Sigmoid colon (tissue), 7 donors: Measurements from ENCODE around the gene VAV3. TPM values are rescaled to one million over a fixed set of nuclear protein-coding genes. Genes with fewer than 3 reads are reported as not detected.

ENCODE experiments used
- DNase-seq: peaks from one replicate; pipeline ENCODE4 v3.0.0-alpha.2; 2019
- H3K27ac ChIP-seq, 4 donors: fragments of 200-600 bp; sonication (generic); one replicate each; pipeline ENCODE4 v1.5.1; 2016 to 2019; ENCODE audit warnings: mild to moderate bottlenecking in 1 of 4
- H3K27me3 ChIP-seq, 3 donors: fragments of 200-600 bp; sonication (generic); one replicate each; pipeline ENCODE4 v1.5.1; 2019; ENCODE audit warnings: mild to moderate bottlenecking in 1 of 3
- H3K36me3 ChIP-seq, 4 donors: fragments of 200-600 bp; sonication (generic); one replicate each; pipeline ENCODE4 v1.5.1; 2016 to 2019
- H3K4me1 ChIP-seq, 4 donors: fragments of 200-600 bp; sonication (generic); one replicate each; pipeline ENCODE4 v1.5.1; 2017 to 2019
- H3K4me3 ChIP-seq, 4 donors: fragments of 200-600 bp; sonication (generic); one replicate each; pipeline ENCODE4 v1.5.1; 2017 to 2019; ENCODE audit warnings: mild to moderate bottlenecking in 2 of 4, moderate library complexity in 1 of 4
- H3K9me3 ChIP-seq, 4 donors: fragments of 200-600 bp in 3 of 4; sonication (generic) in 3 of 4; one replicate each; pipeline versions ENCODE4 v1.5.1 to v1.6.1; 2013 to 2019
- CTCF ChIP-seq, 4 experiments: fragments of 450-650 bp in 3 of 4; fragments of 200-600 bp in 1 of 4; IDR thresholded peaks; one replicate each; pipeline ENCODE4 v1.5.1; 2016 to 2019; ENCODE audit warnings: antibody characterized with exemption in 4 of 4, mild to moderate bottlenecking in 3 of 4, moderate library complexity in 2 of 4
- EP300 ChIP-seq, 4 donors: sonication (generic); formaldehyde crosslinking; IDR thresholded peaks; one replicate each; pipeline ENCODE4 v1.6.1; 2017; ENCODE audit warnings: antibody characterized with exemption in 4 of 4
- POLR2A ChIP-seq, 2 donors: fragments of 450-650 bp; IDR thresholded peaks; one replicate each; pipeline ENCODE4 v1.6.1; 2016; ENCODE audit warnings: antibody characterized with exemption in 2 of 2, mild to moderate bottlenecking in 2 of 2, moderate library complexity in 2 of 2
- POLR2AphosphoS5 ChIP-seq, 4 donors: sonication (generic); formaldehyde crosslinking; IDR thresholded peaks; one replicate each; pipeline ENCODE4 v1.6.1; 2017; ENCODE audit warnings: antibody characterized with exemption in 4 of 4
- WGBS, 2 donors: extraction: QIAGEN DNeasy Blood & Tissue Kit; methylation state at CpG; one replicate each; pipeline ENCODE4 v1.1.7; 2013; 5-methylcytosine and 5-hydroxymethylcytosine counted together
- intact Hi-C: fragments of 100-400 bp; cut with DNase I; formaldehyde crosslinking; loops from one replicate; pipeline ENCODE4 v1.15.1; 2023
- polyA plus RNA-seq, 3 donors: library from polyadenylated mRNA; stranded (reverse); fragments of 200-250 nt; gene quantifications; one replicate each; pipeline ENCODE4 v1.2.3, GENCODE V29; 2013
- total RNA-seq, 4 donors: library from RNA; depleted of rRNA; stranded (reverse); fragments of >200 nt; gene quantifications; one replicate each; pipeline ENCODE4 v1.1.0, GENCODE V29; 2016
- donor health status: healthy with polysubstance abuse.
- donor health status: Bipolar disorder and iron deficiency.
- donor health status: healthy.

VAV3 gene
- total and polyA plus RNA-seq, 7 donors = 3.5 to 72.1 (median 17.3) TPM

GRCh38 chr1:107536266-107536665 is 428.7 kb downstream of the VAV3 start:
- peak overlapping the region in 3 of 4 donors; percentile 37 to 51 (median 43) for H3K27ac ChIP-seq
- 10 to 43% methylated on average over 3 of the region's 3 CpGs for WGBS, 2 donors
- no peaks in the 10 kb centered on the region for H3K27me3 ChIP-seq
- peak; percentile 73 for DNase-seq
- TF ChIP-seq POLR2AphosphoS5 (IDR thresholded peaks at IDR 0.05) (peak in 1 of 4 donors; percentile 46), CTCF (IDR thresholded peaks at IDR 0.05) (no peak)
- intact Hi-C loops = loop anchor here (10.0 kb wide), 1 partner anchor 481 kb away; the partner anchor contains the start of gene PRMT6
- no peaks in the 10 kb centered on the region for H3K9me3 ChIP-seq
- no peaks in the 10 kb centered on the region for H3K36me3 ChIP-seq
- H3K4me3 ChIP-seq = no peak overlapping the region
- H3K4me1 ChIP-seq = peaks cover 0 to 38% (median 23%) of the 10 kb centered on the region in 4 donors

GRCh38 chr1:107535091-107535490 is 429.9 kb downstream of the VAV3 start:
- no peak for DNase-seq

GRCh38 chr1:107534632-107535031 is 430.3 kb downstream of the VAV3 start:
- intact Hi-C loops = loop anchor here (5.0 to 10.0 kb wide), 3 partner anchors 153 to 480 kb away; partner anchors contain the start of gene PRMT6
- Histone ChIP-seq H3K27me3 (no peaks in the 10 kb centered on the region), H3K9me3 (no peaks in the 10 kb centered on the region), H3K4me3 (no peak overlapping the region), H3K27ac (no peak overlapping the region), H3K36me3 (no peaks in the 10 kb centered on the region), H3K4me1 (peaks cover 0 to 54% (median 32%) of the 10 kb centered on the region in 4 donors)
- DNase-seq = no peak
- TF ChIP-seq POLR2A (IDR thresholded peaks at IDR 0.05) (no peak), EP300 (IDR thresholded peaks at IDR 0.05) (no peak), POLR2AphosphoS5 (IDR thresholded peaks at IDR 0.05) (no peak), CTCF (IDR thresholded peaks at IDR 0.05) (no peak)
- 85 to 88% methylated on average over 1 of the region's 1 CpG for WGBS, 2 donors

More at GRCh38 chr1:107535091-107535490, 429.9 kb downstream of the VAV3 start:
- H3K27ac ChIP-seq = peak overlapping the region in 1 of 4 donors; percentile 43
- H3K4me3 ChIP-seq = no peak overlapping the region
- TF ChIP-seq POLR2AphosphoS5 (IDR thresholded peaks at IDR 0.05) (peak in 1 of 4 donors; percentile 9), EP300 (IDR thresholded peaks at IDR 0.05) (no peak), CTCF (IDR thresholded peaks at IDR 0.05) (no peak), POLR2A (IDR thresholded peaks at IDR 0.05) (no peak)
- no peaks in the 10 kb centered on the region for H3K36me3 ChIP-seq
- H3K27me3 ChIP-seq = no peaks in the 10 kb centered on the region
- intact Hi-C loops = loop anchor here (10.0 kb wide), 1 partner anchor 480 kb away; the partner anchor contains the start of gene PRMT6
- H3K9me3 ChIP-seq = no peaks in the 10 kb centered on the region
- 28 to 43% methylated on average over 6 of the region's 6 CpGs for WGBS, 2 donors
- peaks cover 0 to 49% (median 31%) of the 10 kb centered on the region in 4 donors for H3K4me1 ChIP-seq

DNA sequence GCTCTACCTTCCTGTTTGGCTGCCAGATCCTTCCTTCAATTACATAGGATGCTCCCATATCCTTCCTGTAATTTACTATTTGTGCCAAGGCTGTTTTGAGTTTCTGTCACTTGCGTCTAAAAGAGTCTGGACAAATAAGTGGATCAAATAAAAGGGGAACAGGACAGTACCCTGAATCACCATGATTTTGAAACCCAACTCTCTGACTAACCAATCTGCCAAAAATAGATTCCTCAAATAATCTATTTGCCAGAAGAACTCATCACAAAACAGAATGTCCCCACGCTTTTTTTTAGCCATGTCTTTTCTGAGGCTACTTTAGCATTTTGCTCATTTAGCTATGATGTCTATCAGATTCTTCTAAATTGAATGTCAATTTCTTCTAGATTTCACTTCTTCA is 431.5 kb downstream of the VAV3 start:
- TF ChIP-seq CTCF (IDR thresholded peaks at IDR 0.05) = no peak
- TF ChIP-seq POLR2A (IDR thresholded peaks at IDR 0.05) = no peak
- TF ChIP-seq EP300 (IDR thresholded peaks at IDR 0.05) = no peak
- TF ChIP-seq POLR2AphosphoS5 (IDR thresholded peaks at IDR 0.05) = no peak
- H3K4me3 ChIP-seq = no peak overlapping the region
- peaks cover 0 to 55% (median 32%) of the 10 kb centered on the region in 4 donors for H3K4me1 ChIP-seq
- intact Hi-C loops = loop anchor here (5.0 to 10.0 kb wide), 3 partner anchors 154 to 479 kb away; partner anchors contain the start of gene PRMT6
- no peak for DNase-seq
- no peaks in the 10 kb centered on the region for H3K9me3 ChIP-seq
- H3K36me3 ChIP-seq = no peaks in the 10 kb centered on the region
- WGBS, 2 donors = 89 to 93% methylated on average over 2 of the region's 2 CpGs
- H3K27me3 ChIP-seq = no peaks in the 10 kb centered on the region
- H3K27ac ChIP-seq = no peak overlapping the region

- no peak for TF ChIP-seq POLR2AphosphoS5 (IDR thresholded peaks at IDR 0.05)
- no peak for TF ChIP-seq POLR2A (IDR thresholded peaks at IDR 0.05)
- TF ChIP-seq CTCF (IDR thresholded peaks at IDR 0.05) = no peak
- TF ChIP-seq EP300 (IDR thresholded peaks at IDR 0.05) = no peak
Observed at GRCh38 chr1:107532318-107532717, 432.7 kb downstream of the VAV3 start.

More at GRCh38 chr1:107532318-107532717, 432.7 kb downstream of the VAV3 start:
- Histone ChIP-seq H3K36me3 (no peaks in the 10 kb centered on the region), H3K4me1 (peaks cover 0 to 55% (median 32%) of the 10 kb centered on the region in 4 donors), H3K27me3 (no peaks in the 10 kb centered on the region), H3K27ac (no peak overlapping the region), H3K4me3 (no peak overlapping the region), H3K9me3 (no peaks in the 10 kb centered on the region)
- 69 to 81% methylated on average over 5 of the region's 5 CpGs for WGBS, 2 donors
- intact Hi-C loops = loop anchor here (5.0 to 10.0 kb wide), 3 partner anchors 155 to 478 kb away; partner anchors contain the start of gene PRMT6
- no peak for DNase-seq
